NB4 (cell line): Measurements from ENCODE around the gene ULBP1.
"Not testable (repeated sequence)": the region's sequence is repeated elsewhere in the genome, so short reads cannot be mapped to it uniquely, and the experiment has no call there.

Source experiments
- MYC ChIP-seq: IDR thresholded peaks from 2 replicates; pipeline ENCODE4 v1.6.1; 2011; ENCODE audit warnings: low read depth, low read length
- POLR2A ChIP-seq: IDR thresholded peaks from 2 replicates; pipeline ENCODE4 v1.6.1; 2011; ENCODE audit warnings: mild to moderate bottlenecking; ENCODE audit not compliant: insufficient read length; ENCODE audit errors: extremely low read depth
- TF ChIP-seq, protein P1 (sequence below): IDR thresholded peaks from one replicate; pipeline ENCODE4 v1.5.1; 2012; ENCODE audit warnings: low read depth, low read length
- TF ChIP-seq, protein P2 (sequence below): IDR thresholded peaks from 2 replicates; pipeline ENCODE4 v1.6.1; 2011; ENCODE audit warnings: low read depth, low read length

DNA sequence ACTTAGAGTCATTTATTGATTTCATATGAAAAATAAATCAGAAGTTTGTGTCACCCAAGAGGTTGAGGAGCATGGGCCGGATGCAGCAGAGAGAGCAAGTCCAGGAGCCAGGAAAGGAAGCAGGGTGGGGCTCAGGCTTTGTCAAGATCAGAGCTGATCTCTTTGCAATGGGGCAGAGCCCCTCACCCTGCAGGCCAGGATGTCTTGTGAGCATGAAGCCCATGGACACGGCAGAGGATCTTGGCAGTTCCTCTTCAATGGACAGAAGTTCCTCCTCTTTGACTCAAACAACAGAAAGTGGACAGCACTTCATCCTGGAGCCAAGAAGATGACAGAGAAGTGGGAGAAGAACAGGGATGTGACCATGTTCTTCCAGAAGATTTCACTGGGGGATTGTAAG, 5.2 kb downstream of the ULBP1 start:
- TF ChIP-seq, protein P1, sequence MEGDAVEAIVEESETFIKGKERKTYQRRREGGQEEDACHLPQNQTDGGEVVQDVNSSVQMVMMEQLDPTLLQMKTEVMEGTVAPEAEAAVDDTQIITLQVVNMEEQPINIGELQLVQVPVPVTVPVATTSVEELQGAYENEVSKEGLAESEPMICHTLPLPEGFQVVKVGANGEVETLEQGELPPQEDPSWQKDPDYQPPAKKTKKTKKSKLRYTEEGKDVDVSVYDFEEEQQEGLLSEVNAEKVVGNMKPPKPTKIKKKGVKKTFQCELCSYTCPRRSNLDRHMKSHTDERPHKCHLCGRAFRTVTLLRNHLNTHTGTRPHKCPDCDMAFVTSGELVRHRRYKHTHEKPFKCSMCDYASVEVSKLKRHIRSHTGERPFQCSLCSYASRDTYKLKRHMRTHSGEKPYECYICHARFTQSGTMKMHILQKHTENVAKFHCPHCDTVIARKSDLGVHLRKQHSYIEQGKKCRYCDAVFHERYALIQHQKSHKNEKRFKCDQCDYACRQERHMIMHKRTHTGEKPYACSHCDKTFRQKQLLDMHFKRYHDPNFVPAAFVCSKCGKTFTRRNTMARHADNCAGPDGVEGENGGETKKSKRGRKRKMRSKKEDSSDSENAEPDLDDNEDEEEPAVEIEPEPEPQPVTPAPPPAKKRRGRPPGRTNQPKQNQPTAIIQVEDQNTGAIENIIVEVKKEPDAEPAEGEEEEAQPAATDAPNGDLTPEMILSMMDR = not testable (repeated sequence)
- TF ChIP-seq, protein P2, sequence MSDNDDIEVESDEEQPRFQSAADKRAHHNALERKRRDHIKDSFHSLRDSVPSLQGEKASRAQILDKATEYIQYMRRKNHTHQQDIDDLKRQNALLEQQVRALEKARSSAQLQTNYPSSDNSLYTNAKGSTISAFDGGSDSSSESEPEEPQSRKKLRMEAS = not testable (repeated sequence)
- not testable (repeated sequence) for TF ChIP-seq POLR2A, MYC
